A549 (cell line): Measurements from ENCODE around the gene MYO15A. TPM values are rescaled to one million over a fixed set of nuclear protein-coding genes. Genes with fewer than 3 reads are reported as not detected.

ENCODE experiments used
- ATAC-seq, 2 experiments: fragments of 200-7000 bp in 1 of 2; fragments of >200 bp in 1 of 2; cut with Nextera tagmentation in 1 of 2; cut with Tn5 transposase in 1 of 2; 3 replicates each; pipeline versions ENCODE4 v1.8.0 to v1.9.1; 2018 to 2020; ENCODE audit warnings: mild to moderate bottlenecking in 1 of 2, moderate library complexity in 1 of 2
- CTCF ChIA-PET: fragments of 300-600 bp; sonication (Branson Sonifier 250); formaldehyde crosslinking; extraction: SDS; loops from one replicate; lab custom pipeline; 2021; ENCODE audit warnings: antibody characterized with exemption, inconsistent platforms; lab: Yijun Ruan, JAX
- POLR2A ChIA-PET: fragments of 350-600 bp; formaldehyde crosslinking; extraction: SDS; loops from one replicate; lab custom pipeline; 2021; ENCODE audit warnings: antibody characterized with exemption, inconsistent platforms; lab: Yijun Ruan, JAX
- DNase-seq, 2 experiments: peaks; one replicate each; pipeline versions ENCODE4 v3.0.0 to v3.0.0-alpha.2; 2011 to 2016; ENCODE audit warnings: low read depth in 1 of 2, low spot score in 1 of 2
- FAIRE-seq: peaks from 2 replicates; lab custom pipeline; 2011; peaks lifted over from hg19 to GRCh38; lab: Jason Lieb, UNC
- H3K27ac ChIP-seq, 2 experiments: fragments of >200 bp; sonication (Bioruptor Twin); formaldehyde crosslinking; 3 replicates each; pipeline ENCODE4 v1.5.1; 2016 to 2017
- H3K4me1 ChIP-seq: fragments of >200 bp; sonication (Bioruptor Twin); formaldehyde crosslinking; 3 replicates; pipeline ENCODE4 v1.6.1; 2016
- H3K4me2 ChIP-seq: fragments of >200 bp; sonication (Bioruptor Twin); formaldehyde crosslinking; 3 replicates; pipeline ENCODE4 v1.6.1; 2016
- H3K4me3 ChIP-seq: fragments of >200 bp; sonication (Bioruptor Twin); formaldehyde crosslinking; 3 replicates; pipeline ENCODE4 v1.5.1; 2016
- H3K9me3 ChIP-seq: fragments of >200 bp; sonication (Bioruptor Twin); formaldehyde crosslinking; 3 replicates; pipeline ENCODE4 v1.6.1; 2016
- BCL3 ChIP-seq: fragments of >200 bp; sonication (Bioruptor Twin); formaldehyde crosslinking; IDR thresholded peaks from 3 replicates; pipeline ENCODE4 v1.6.1; 2016
- BHLHE40 ChIP-seq: IDR thresholded peaks from 2 replicates; pipeline ENCODE4 v1.6.1; 2012; ENCODE audit warnings: low read depth, low read length, inconsistent platforms
- CBX2 ChIP-seq: fragments of 200-600 bp; sonication (generic); IDR thresholded peaks from 2 replicates; pipeline ENCODE4 v1.6.1; 2016; ENCODE audit warnings: low read depth, mild to moderate bottlenecking, borderline replicate concordance
- CBX8 ChIP-seq: fragments of 200-600 bp; sonication (generic); IDR thresholded peaks from 2 replicates; pipeline ENCODE4 v1.6.1; 2016
- CEBPB ChIP-seq, 2 experiments: fragments of >200 bp in 1 of 2; sonication (Bioruptor Twin) in 1 of 2; formaldehyde crosslinking in 1 of 2; IDR thresholded peaks; 2 replicates each; pipeline ENCODE4 v1.6.1; 2012 to 2016
- CHD2 ChIP-seq: fragments of 150-350 bp; IDR thresholded peaks from 2 replicates; pipeline ENCODE4 v1.6.1; 2014; ENCODE audit warnings: low read length; ENCODE audit not compliant: partially characterized antibody
- CHD4 ChIP-seq: fragments of 200-600 bp; sonication (generic); IDR thresholded peaks from 2 replicates; pipeline ENCODE4 v1.6.1; 2016; ENCODE audit warnings: antibody characterized with exemption, mild to moderate bottlenecking, borderline replicate concordance
- EHMT2 ChIP-seq: fragments of 200-600 bp; sonication (generic); IDR thresholded peaks from 2 replicates; pipeline ENCODE4 v1.6.1; 2016; ENCODE audit warnings: antibody characterized with exemption, low read depth, mild to moderate bottlenecking, moderate library complexity
- EP300 ChIP-seq, 2 experiments: fragments of >200 bp; sonication (Bioruptor Twin); formaldehyde crosslinking; IDR thresholded peaks; 2 replicates in 1 of 2; 3 replicates in 1 of 2; pipeline ENCODE4 v1.6.1; 2016 to 2017
- FOSB ChIP-seq: fragments of 250-450 bp; sonication (Bioruptor Pico); IDR thresholded peaks from 2 replicates; pipeline ENCODE4 v1.5.0; 2020; ENCODE audit warnings: mild to moderate bottlenecking, moderate library complexity
- FOXS1 ChIP-seq: fragments of 250-450 bp; sonication (Bioruptor Pico); IDR thresholded peaks from 2 replicates; pipeline ENCODE4 v1.5.0; 2020; ENCODE audit warnings: mild to moderate bottlenecking, moderate library complexity
- GATA3 ChIP-seq: IDR thresholded peaks from 2 replicates; pipeline ENCODE4 v1.6.1; 2012; ENCODE audit warnings: borderline replicate concordance
- HES2 ChIP-seq: fragments of >200 bp; sonication (Bioruptor Twin); formaldehyde crosslinking; IDR thresholded peaks from 2 replicates; pipeline ENCODE4 v1.6.1; 2016
- HEYL ChIP-seq: fragments of 250-450 bp; sonication (Bioruptor Pico); IDR thresholded peaks from 2 replicates; pipeline ENCODE4 v1.8.0; 2021; ENCODE audit warnings: mild to moderate bottlenecking, moderate library complexity
- HMGXB4 ChIP-seq: fragments of 250-450 bp; sonication (Bioruptor Pico); IDR thresholded peaks from 2 replicates; pipeline ENCODE4 v1.5.0; 2021; ENCODE audit warnings: mild to moderate bottlenecking, moderate library complexity, borderline replicate concordance
- HOXB13 ChIP-seq: fragments of 250-450 bp; sonication (Bioruptor Pico); IDR thresholded peaks from 2 replicates; pipeline ENCODE4 v1.5.0; 2020; ENCODE audit warnings: low read depth, mild to moderate bottlenecking, moderate library complexity
- JUN ChIP-seq, 2 experiments: fragments of >200 bp; sonication (Bioruptor Twin); formaldehyde crosslinking; IDR thresholded peaks; 2 replicates in 1 of 2; 3 replicates in 1 of 2; pipeline ENCODE4 v1.6.1; 2016 to 2017
- JUNB ChIP-seq: fragments of >200 bp; sonication (Bioruptor Twin); formaldehyde crosslinking; IDR thresholded peaks from 2 replicates; pipeline ENCODE4 v1.6.1; 2016
- KDM5A ChIP-seq: fragments of 200-600 bp; sonication (generic); IDR thresholded peaks from 2 replicates; pipeline ENCODE4 v1.6.1; 2016; ENCODE audit warnings: antibody characterized with exemption, mild to moderate bottlenecking
- MAFK ChIP-seq: fragments of 450-650 bp; IDR thresholded peaks from 2 replicates; pipeline ENCODE4 v1.6.1; 2014; ENCODE audit not compliant: partially characterized antibody
- MAZ ChIP-seq: fragments of 150-350 bp; IDR thresholded peaks from 2 replicates; pipeline ENCODE4 v1.6.1; 2014; ENCODE audit warnings: antibody characterized with exemption, low read depth, low read length, borderline replicate concordance
- NR3C1 ChIP-seq: fragments of >200 bp; sonication (Bioruptor Twin); formaldehyde crosslinking; IDR thresholded peaks from 3 replicates; pipeline ENCODE4 v1.6.1; 2017
- POLR2AphosphoS2 ChIP-seq: conservative IDR thresholded peaks from 2 replicates; pipeline ENCODE4 v1.6.1; 2012; ENCODE audit warnings: low read length, improper control_type of control experiment, inconsistent platforms
- RCOR1 ChIP-seq: fragments of 150-350 bp; IDR thresholded peaks from 2 replicates; pipeline ENCODE4 v1.6.1; 2014; ENCODE audit warnings: antibody characterized with exemption, low read length, low read depth
- REST ChIP-seq: fragments of 200-600 bp; sonication (generic); IDR thresholded peaks from 2 replicates; pipeline ENCODE4 v1.6.1; 2016; ENCODE audit warnings: antibody characterized with exemption, mild to moderate bottlenecking, moderate library complexity
- RFX5 ChIP-seq: fragments of 450-650 bp; IDR thresholded peaks from 2 replicates; pipeline ENCODE4 v1.7.1; 2014; ENCODE audit warnings: antibody characterized with exemption, mild to moderate bottlenecking, moderate library complexity
- RNF2 ChIP-seq: fragments of 200-600 bp; sonication (generic); IDR thresholded peaks from 2 replicates; pipeline ENCODE4 v1.6.1; 2016; ENCODE audit warnings: low read depth, mild to moderate bottlenecking, antibody characterized with exemption, moderate library complexity, borderline replicate concordance
- TP53 ChIP-seq: fragments of 250-450 bp; sonication (Bioruptor Pico); IDR thresholded peaks from 2 replicates; pipeline ENCODE4 v1.5.0; 2021; ENCODE audit warnings: mild to moderate bottlenecking, moderate library complexity
- ZC3H11A ChIP-seq: fragments of 450-650 bp; IDR thresholded peaks from 2 replicates; pipeline ENCODE4 v1.6.1; 2014; ENCODE audit warnings: antibody characterized with exemption, mild to moderate bottlenecking
- ZFP36 ChIP-seq: fragments of 450-650 bp; IDR thresholded peaks from 2 replicates; pipeline ENCODE4 v1.6.1; 2014; ENCODE audit warnings: borderline replicate concordance; ENCODE audit not compliant: partially characterized antibody
- ZNF302 ChIP-seq: fragments of 250-450 bp; sonication (Bioruptor Pico); IDR thresholded peaks from 2 replicates; pipeline ENCODE4 v1.9.0; 2021; ENCODE audit warnings: inconsistent platforms, mild to moderate bottlenecking, moderate library complexity
- ZSCAN20 ChIP-seq: fragments of 250-450 bp; sonication (Bioruptor Pico); IDR thresholded peaks from 2 replicates; pipeline ENCODE4 v1.8.0; 2022; ENCODE audit warnings: mild to moderate bottlenecking, moderate library complexity
- WGBS: methylation state at CpG from one replicate; pipeline ENCODE4 v1.1.6; 2017; ENCODE audit errors: missing lambda C conversion rate; 5-methylcytosine and 5-hydroxymethylcytosine counted together
- polyA plus RNA-seq, 4 experiments: library from polyadenylated mRNA; depleted of rRNA in 3 of 4; stranded (reverse); fragments of >200 nt; fragmentation: RNase III in 1 of 4; extraction: RNeasy Plus Mini Kit Qiagen cat#74134 plus additional on column Dnase treatment in 1 of 4; gene quantifications; 2 replicates in 3 of 4; 3 replicates in 1 of 4; pipeline ENCODE4 v1.2.3, GENCODE V29; 2011 to 2017

MYO15A gene
- polyA plus RNA-seq, 2 of the 4 experiments (the other 2 are of a cell fraction), result 0.22 to 0.26 TPM

GRCh38 chr17:18122990-18123753, 14.6 kb downstream of the MYO15A start:
- H3K4me2 ChIP-seq, result no peak overlapping the region
- H3K4me3 ChIP-seq, result no peak overlapping the region
- TF ChIP-seq CHD4, result no peak
- no peak for TF ChIP-seq JUNB
- no peak for TF ChIP-seq TP53
- no peak for TF ChIP-seq MAZ
- TF ChIP-seq BCL3, result no peak
- no peak for TF ChIP-seq GATA3
- no peak for TF ChIP-seq RNF2
- no peak for TF ChIP-seq HOXB13 (CRISPR knock-in tag)
- no peak for TF ChIP-seq CHD2
- TF ChIP-seq ZSCAN20 (CRISPR knock-in tag), result no peak
- TF ChIP-seq HEYL (CRISPR knock-in tag), result no peak
- TF ChIP-seq ZC3H11A, result no peak
- TF ChIP-seq ZNF302 (CRISPR knock-in tag), result no peak
- no peak for TF ChIP-seq JUN (IDR thresholded peaks at IDR 0.05)
- no peak for TF ChIP-seq HES2
- TF ChIP-seq EHMT2, result no peak
- TF ChIP-seq FOSB (CRISPR knock-in tag), result no peak
- no peak for TF ChIP-seq POLR2AphosphoS2
- peaks cover 3% of the 10 kb centered on the region; the same call in 2 of the 3 replicates for H3K9me3 ChIP-seq
- DNase-seq (no peak), FAIRE-seq (no peak), ATAC-seq (no peak)
- H3K27ac ChIP-seq, result no peak overlapping the region
- WGBS, result 76% methylated on average over 25 of the region's 31 CpGs
- CTCF ChIA-PET, result interaction anchor here (1.2 to 1.3 kb wide), 2 partner anchors 19 to 24 kb away, joined by 3 to 6 read pairs; no protein-coding TSS in a partner anchor
- POLR2A ChIA-PET, result no interaction called here
- no peaks in the 10 kb centered on the region for H3K4me1 ChIP-seq

GRCh38 chr17:18124345-18125126, 16.0 kb downstream of the MYO15A start:
- no peak overlapping the region for H3K4me3 ChIP-seq
- no peak overlapping the region for H3K4me2 ChIP-seq
- DNase-seq (no peak), ATAC-seq (no peak), FAIRE-seq (no peak)
- ChIA-PET POLR2A (no interaction called here), CTCF (interaction anchor here (1.2 to 1.3 kb wide), 2 partner anchors 17 to 25 kb away, joined by 3 to 6 read pairs; no protein-coding TSS in a partner anchor)
- 75% methylated on average over 11 of the region's 11 CpGs for WGBS
- peaks cover 3% of the 10 kb centered on the region; the same call in 2 of the 3 replicates for H3K9me3 ChIP-seq
- no peak overlapping the region for H3K27ac ChIP-seq
- no peaks in the 10 kb centered on the region for H3K4me1 ChIP-seq
- no peak for TF ChIP-seq ZFP36
- no peak for TF ChIP-seq KDM5A
- TF ChIP-seq REST, result no peak
- TF ChIP-seq MAFK, result no peak
- TF ChIP-seq CHD4, result no peak
- TF ChIP-seq BHLHE40, result no peak
- no peak for TF ChIP-seq CBX8
- no peak for TF ChIP-seq JUNB
- TF ChIP-seq RFX5, result no peak
- TF ChIP-seq NR3C1, result no peak
- no peak for TF ChIP-seq CEBPB (IDR thresholded peaks at IDR 0.05)
- TF ChIP-seq HMGXB4 (CRISPR knock-in tag), result no peak
- TF ChIP-seq FOXS1, result no peak
- TF ChIP-seq CBX2, result no peak
- no peak for TF ChIP-seq EP300 (IDR thresholded peaks at IDR 0.05)
- no peak for TF ChIP-seq RCOR1
